SK-N-SH (cell line): Measurements from ENCODE around the gene GRM8. TPM values are rescaled to one million over a fixed set of nuclear protein-coding genes. Genes with fewer than 3 reads are reported as not detected.
"Not testable (repeated sequence)": the region's sequence is repeated elsewhere in the genome, so short reads cannot be mapped to it uniquely, and the experiment has no call there.

Experiments
- CTCF ChIA-PET: fragments of 300-600, 350-600 bp; formaldehyde crosslinking; extraction: SDS; loops from one replicate; lab custom pipeline; 2021; lab: Yijun Ruan, JAX
- POLR2A ChIA-PET: fragments of 350-600 bp; sonication (Branson Sonifier 250); formaldehyde crosslinking; extraction: SDS; loops from one replicate; lab custom pipeline; 2020; ENCODE audit warnings: antibody characterized with exemption, inconsistent platforms; lab: Yijun Ruan, JAX
- DNase-seq: peaks from one replicate; pipeline ENCODE4 v3.0.0; 2012
- H2AFZ ChIP-seq: fragments of 200-600 bp; sonication (generic); 2 replicates; pipeline ENCODE4 v1.8.1; 2016; ENCODE audit warnings: antibody characterized with exemption, mild to moderate bottlenecking, low read depth
- H3F3A ChIP-seq: fragments of 200-600 bp; sonication (generic); replicated peaks from 2 replicates; pipeline ENCODE3; 2016; ENCODE audit warnings: antibody characterized with exemption, mild to moderate bottlenecking; ENCODE audit not compliant: insufficient read depth
- H3K27ac ChIP-seq, 2 experiments: fragments of 200-500 bp in 1 of 2; fragments of 200-600 bp in 1 of 2; sonication (Bioruptor generic) in 1 of 2; sonication (generic), shearing (Covaris generic) in 1 of 2; 2 replicates each; pipeline versions ENCODE4 v1.5.1 to v1.6.1; 2014 to 2016; ENCODE audit warnings: low read depth in 2 of 2, inconsistent platforms in 1 of 2, low read length in 1 of 2, mild to moderate bottlenecking in 1 of 2, mixed read lengths in 1 of 2
- H3K27me3 ChIP-seq: fragments of 200-600 bp; sonication (generic), shearing (Covaris generic); 2 replicates; pipeline ENCODE4 v1.6.1; 2016; ENCODE audit warnings: mixed run types; ENCODE audit not compliant: insufficient read depth
- H3K36me3 ChIP-seq, 2 experiments: fragments of 200-500 bp in 1 of 2; fragments of 200-600 bp in 1 of 2; sonication (Bioruptor generic) in 1 of 2; sonication (generic) in 1 of 2; replicated peaks in 1 of 2; 2 replicates each; pipeline versions ENCODE3 to v1.5.1; 2014 to 2016; ENCODE audit warnings: low read length in 1 of 2, mild to moderate bottlenecking in 1 of 2; ENCODE audit not compliant: insufficient read depth in 2 of 2, control insufficient read depth in 1 of 2
- H3K4me1 ChIP-seq, 2 experiments: fragments of 200-500 bp in 1 of 2; fragments of 200-600 bp in 1 of 2; sonication (Bioruptor generic) in 1 of 2; sonication (generic), shearing (Covaris generic) in 1 of 2; 2 replicates each; pipeline versions ENCODE4 v1.5.1 to v1.6.1; 2014 to 2016; ENCODE audit warnings: low read depth in 1 of 2, low read length in 1 of 2, mixed run types in 1 of 2; ENCODE audit not compliant: insufficient read depth in 2 of 2, control insufficient read depth in 1 of 2
- H3K4me2 ChIP-seq: fragments of 200-600 bp; sonication (generic), shearing (Covaris generic); 2 replicates; pipeline ENCODE4 v1.6.1; 2017; ENCODE audit warnings: mixed run types
- H3K4me3 ChIP-seq, 2 experiments: fragments of 200-500 bp in 1 of 2; fragments of 200-600 bp in 1 of 2; sonication (Bioruptor generic) in 1 of 2; sonication (generic), shearing (Covaris generic) in 1 of 2; 2 replicates each; pipeline versions ENCODE4 v1.5.1 to v1.8.1; 2014 to 2016; ENCODE audit warnings: low read depth in 2 of 2, inconsistent platforms in 1 of 2, low read length in 1 of 2, mild to moderate bottlenecking in 1 of 2, mixed read lengths in 1 of 2, moderate library complexity in 1 of 2
- H3K79me2 ChIP-seq: fragments of 200-600 bp; sonication (generic); 2 replicates; pipeline ENCODE4 v1.8.1; 2017; ENCODE audit warnings: mild to moderate bottlenecking; ENCODE audit not compliant: insufficient read depth
- H3K9ac ChIP-seq: fragments of 200-600 bp; sonication (generic); 2 replicates; pipeline ENCODE4 v1.6.1; 2017; ENCODE audit warnings: mixed run types
- H3K9me2 ChIP-seq: fragments of 200-600 bp; sonication (generic); 2 replicates; pipeline ENCODE4 v1.6.1; 2017; ENCODE audit warnings: mixed run types
- H3K9me3 ChIP-seq: fragments of 200-600 bp; sonication (generic); 2 replicates; pipeline ENCODE4 v1.6.1; 2017; ENCODE audit warnings: mixed run types, mild to moderate bottlenecking, moderate library complexity
- H4K20me1 ChIP-seq: fragments of 200-600 bp; sonication (generic); 2 replicates; pipeline ENCODE4 v1.6.1; 2017; ENCODE audit warnings: mild to moderate bottlenecking, mixed run types; ENCODE audit not compliant: insufficient read depth
- RAD21 ChIP-seq: IDR thresholded peaks from 2 replicates; pipeline ENCODE4 v1.6.1; 2012; ENCODE audit warnings: mild to moderate bottlenecking, low read length
- SMC3 ChIP-seq: IDR thresholded peaks from 2 replicates; pipeline ENCODE4 v1.6.1; 2012; ENCODE audit warnings: low read depth, low read length, improper control_type of control experiment
- WGBS: methylation state at CpG from one replicate; pipeline ENCODE4 v1.1.6; 2017; ENCODE audit warnings: low lambda C conversion rate; 5-methylcytosine and 5-hydroxymethylcytosine counted together
- polyA plus RNA-seq, 3 experiments: library from polyadenylated mRNA; depleted of rRNA; stranded (reverse); fragments of >200 nt; gene quantifications; 2 replicates each; pipeline ENCODE4 v1.2.3, GENCODE V29; 2012

The GRM8 gene
- polyA plus RNA-seq, 1 of the 3 experiments (the other 2 are of a cell fraction): 0.10 TPM

DNA sequence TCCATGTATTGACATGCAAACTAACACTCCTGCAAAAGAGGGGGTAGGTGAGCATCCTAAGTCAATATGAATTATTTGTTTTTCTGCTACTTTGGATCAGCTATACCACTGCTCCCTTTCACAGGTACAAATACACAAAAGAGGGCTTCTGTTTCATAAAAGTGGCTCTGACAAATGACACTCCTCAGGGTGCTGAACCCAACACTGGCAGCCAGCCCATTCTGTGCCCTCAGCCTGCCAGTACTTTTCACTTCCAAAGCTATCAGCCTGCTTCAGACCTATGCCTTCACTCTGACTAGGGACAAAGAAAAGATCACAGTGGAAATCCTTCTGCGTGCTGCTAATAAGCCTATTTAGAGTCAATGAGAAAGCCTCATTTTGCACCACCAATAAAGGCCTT, 364.8 kb downstream of the GRM8 start:
- H3F3A ChIP-seq, H4K20me1 ChIP-seq, DNase-seq, H2AFZ ChIP-seq, H3K4me1 ChIP-seq, H3K9me3 ChIP-seq, H3K27me3 ChIP-seq, H3K9me2 ChIP-seq, H3K9ac ChIP-seq, H3K4me2 ChIP-seq, CTCF ChIA-PET, H3K79me2 ChIP-seq, H3K36me3 ChIP-seq, POLR2A ChIA-PET, H3K27ac ChIP-seq, H3K4me3 ChIP-seq: not testable (repeated sequence)
- WGBS: 56% methylated on average over 1 of the region's 1 CpG

DNA sequence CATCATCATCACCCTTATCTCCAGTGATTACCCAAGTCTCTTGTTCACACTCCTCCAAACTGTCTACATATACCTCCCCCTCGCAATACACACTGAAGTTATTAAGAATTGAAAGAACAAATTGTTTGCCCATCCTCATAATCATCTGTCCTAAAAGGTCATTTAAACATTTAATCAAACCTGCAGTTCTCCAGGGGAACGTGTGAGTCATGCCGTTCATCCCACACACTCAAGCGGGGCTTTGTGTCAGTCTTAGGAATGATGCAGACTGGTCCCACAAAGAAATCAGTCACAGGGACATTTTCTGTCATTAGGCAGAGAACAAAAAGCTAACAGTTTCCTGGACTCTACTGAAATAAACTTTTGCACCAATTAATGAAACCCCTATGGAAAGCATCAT, 365.2 kb downstream of the GRM8 start:
- DNase-seq, H4K20me1 ChIP-seq, H3F3A ChIP-seq, POLR2A ChIA-PET, H3K36me3 ChIP-seq, H3K9ac ChIP-seq, H3K79me2 ChIP-seq, H3K4me3 ChIP-seq, H3K4me1 ChIP-seq, H3K9me3 ChIP-seq, H2AFZ ChIP-seq, CTCF ChIA-PET, H3K27me3 ChIP-seq, H3K27ac ChIP-seq, H3K9me2 ChIP-seq, H3K4me2 ChIP-seq: not testable (repeated sequence)
- WGBS: 24% methylated on average over 4 of the region's 4 CpGs

GRCh38 chr7:126882730-126883129, 370.0 kb downstream of the GRM8 start:
- 13% methylated on average over 1 of the region's 1 CpG for WGBS
- not testable (repeated sequence) for H4K20me1 ChIP-seq

DNA sequence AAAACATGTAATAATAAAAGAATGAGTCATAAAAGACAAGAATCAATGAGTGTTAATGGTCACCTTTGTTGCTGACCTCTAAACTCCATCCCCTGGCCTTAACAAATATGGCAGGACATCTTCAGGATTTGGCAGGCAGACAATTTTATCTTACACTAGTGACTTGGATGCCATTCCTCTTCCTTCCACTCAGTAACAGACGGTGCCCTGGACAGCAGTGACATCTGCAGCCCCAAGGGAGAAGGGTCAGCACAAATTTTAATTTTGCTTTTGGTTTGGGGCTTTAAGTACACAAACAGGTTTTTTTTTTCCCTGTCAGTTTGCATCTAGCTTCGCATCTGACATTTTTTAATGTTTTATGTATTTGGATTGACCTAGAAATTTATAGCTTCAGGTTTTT, 370.8 kb downstream of the GRM8 start:
- H3K4me3 ChIP-seq, DNase-seq: not testable (repeated sequence)

More at GRCh38 chr7:126882730-126883129, 370.0 kb downstream of the GRM8 start:
- H3K4me3 ChIP-seq, H3K9me3 ChIP-seq, H3K27ac ChIP-seq, H3K4me2 ChIP-seq, DNase-seq, H3F3A ChIP-seq, H3K36me3 ChIP-seq, H3K4me1 ChIP-seq, H2AFZ ChIP-seq, H3K27me3 ChIP-seq, H3K9ac ChIP-seq, H3K9me2 ChIP-seq, H3K79me2 ChIP-seq, POLR2A ChIA-PET: not testable (repeated sequence)
- CTCF ChIA-PET: interaction anchor here (1.6 kb wide), 1 partner anchor 79 kb away, joined by 4 read pairs; no protein-coding TSS in a partner anchor

More for the DNA sequence above, 370.8 kb downstream of the GRM8 start:
- H3K79me2 ChIP-seq, H3K9ac ChIP-seq, H3K9me2 ChIP-seq, H3K9me3 ChIP-seq, H3K4me1 ChIP-seq: not testable (repeated sequence)
- TF ChIP-seq SMC3 (peak; percentile 7; the same call in 1 of the 2 replicates), RAD21 (peak; percentile 58)
- TF ChIP-seq, all 33 proteins: peak for 2; not testable (repeated sequence) for 31
- H3K36me3 ChIP-seq, POLR2A ChIA-PET, H3K4me2 ChIP-seq, H3K27me3 ChIP-seq, H3K27ac ChIP-seq, H3F3A ChIP-seq, H2AFZ ChIP-seq, H4K20me1 ChIP-seq: not testable (repeated sequence)
- 20% methylated on average over 2 of the region's 2 CpGs for WGBS
- CTCF ChIA-PET: interaction anchor here (1.0 to 1.6 kb wide), 3 partner anchors 18 to 1822 kb away, joined by 3 to 6 read pairs (median 4); no protein-coding TSS in a partner anchor
